NCI-H187 (cell line): ENCODE results near the gene C14orf93.

Source experiments
- DNase-seq, 2 experiments: peaks; one replicate each; lab custom pipeline; 2025; lab: John Stamatoyannopoulos, UW

The C14orf93 gene

GRCh38 chr14:23045419-23046357 is 35.7 kb upstream of the C14orf93 start:
- DNase-seq: no peak

- no peak for DNase-seq
Observed at GRCh38 chr14:23044840-23045239, 34.9 kb upstream of the C14orf93 start.

- DNase-seq: no peak
Observed at GRCh38 chr14:23043754-23044153, 33.8 kb upstream of the C14orf93 start.

GRCh38 chr14:23043145-23043544 is 33.2 kb upstream of the C14orf93 start:
- no peak for DNase-seq

- no peak for DNase-seq
Observed at GRCh38 chr14:23042162-23042965, 32.4 kb upstream of the C14orf93 start, which contains the start of gene PSMB11. Gene PSMB11 (plus strand): TSS chr14:23042212. CDS start chr14:23042226, 14 bp downstream.

- DNase-seq: no peak
Observed at GRCh38 chr14:23041729-23042128, 31.8 kb upstream of the C14orf93 start.

- DNase-seq: no peak
Observed at GRCh38 chr14:23040100-23040499, 30.2 kb upstream of the C14orf93 start.

GRCh38 chr14:23035303-23036144 is 25.6 kb upstream of the C14orf93 start:
- no peak for DNase-seq

- DNase-seq: no peak
Observed at GRCh38 chr14:23034498-23035302, 24.8 kb upstream of the C14orf93 start, which contains the start of gene PSMB5. Gene PSMB5 (minus strand): TSS chr14:23034900. CDS start chr14:23034881, 19 bp downstream.

GRCh38 chr14:23033801-23034497 is 24.0 kb upstream of the C14orf93 start:
- DNase-seq: no peak

GRCh38 chr14:23033251-23033727 is 23.3 kb upstream of the C14orf93 start:
- DNase-seq: no peak

GRCh38 chr14:23030936-23031335 is 21.0 kb upstream of the C14orf93 start:
- DNase-seq: no peak

GRCh38 chr14:23028799-23029198 is 18.9 kb upstream of the C14orf93 start:
- no peak for DNase-seq

- DNase-seq: no peak
Observed at GRCh38 chr14:23025151-23025814, 15.3 kb upstream of the C14orf93 start.

GRCh38 chr14:23024612-23025075 is 14.7 kb upstream of the C14orf93 start:
- DNase-seq: no peak

- DNase-seq: no peak
Observed at GRCh38 chr14:23023795-23024152, 13.8 kb upstream of the C14orf93 start.

- no peak for DNase-seq
Observed at GRCh38 chr14:23023022-23023794, 13.3 kb upstream of the C14orf93 start.

- no peak for DNase-seq
Observed at GRCh38 chr14:23021889-23022442, 12.0 kb upstream of the C14orf93 start.
